Testis (tissue), 5 donors: Measurements from ENCODE around the gene LGALS4. TPM values are rescaled to one million over a fixed set of nuclear protein-coding genes. Genes with fewer than 3 reads are reported as not detected.
"Not testable (repeated sequence)": the region's sequence is repeated elsewhere in the genome, so short reads cannot be mapped to it uniquely, and the experiment has no call there.

ENCODE experiments used
- DNase-seq: peaks from one replicate; pipeline ENCODE4 v3.0.0-alpha.2; 2019
- H3K27ac ChIP-seq, 2 donors: fragments of 200-600 bp; sonication (generic); one replicate each; pipeline ENCODE4 v1.5.1; 2019
- H3K27me3 ChIP-seq: fragments of 200-600 bp; sonication (generic); one replicate; pipeline ENCODE4 v1.5.1; 2019
- H3K36me3 ChIP-seq: fragments of 200-600 bp; sonication (generic); one replicate; pipeline ENCODE4 v1.5.1; 2017; ENCODE audit warnings: low read depth; ENCODE audit errors: missing control alignments
- H3K4me1 ChIP-seq: fragments of 200-600 bp; sonication (generic); one replicate; pipeline ENCODE4 v1.5.1; 2019
- H3K4me3 ChIP-seq, 2 donors: fragments of 200-600 bp; sonication (generic); one replicate each; pipeline ENCODE4 v1.5.1; 2017 to 2019
- H3K9me3 ChIP-seq: fragments of 200-600 bp; sonication (generic); one replicate; pipeline ENCODE4 v1.5.1; 2017
- CTCF ChIP-seq, 3 experiments: fragments of 450-650 bp in 2 of 3; fragments of 200-600 bp in 1 of 3; sonication (generic) in 1 of 3; IDR thresholded peaks; one replicate each; pipeline ENCODE4 v1.5.1; 2016 to 2019; ENCODE audit warnings: antibody characterized with exemption in 3 of 3, mild to moderate bottlenecking in 2 of 3, moderate library complexity in 1 of 3
- POLR2A ChIP-seq: fragments of 450-650 bp; IDR thresholded peaks from one replicate; pipeline ENCODE4 v1.6.1; 2017; ENCODE audit warnings: antibody characterized with exemption, mild to moderate bottlenecking, moderate library complexity
- WGBS, 2 donors: methylation state at CpG; one replicate each; pipeline ENCODE4 v1.1.5; 2018; 5-methylcytosine and 5-hydroxymethylcytosine counted together
- intact Hi-C: fragments of 100-400 bp; cut with DNase I; formaldehyde crosslinking; loops from one replicate; pipeline ENCODE4 v1.15.1; 2023; ENCODE audit warnings: low total_unique reads
- long read RNA-seq, 2 donors: transcript quantifications; one replicate each; lab custom pipeline, GENCODE V29; 2026
- polyA plus RNA-seq: library from polyadenylated mRNA; stranded (reverse); fragments of 350-450 nt; fragmentation: Illumina TruSeq; extraction: RNeasy Lipid Tissue Mini Kit (QIAGEN cat#74804); gene quantifications from one replicate; pipeline ENCODE4 v1.2.3, GENCODE V29; 2014; ENCODE audit warnings: low read depth, low replicate concordance; ENCODE audit not compliant: insufficient read depth
- total RNA-seq, 2 donors: library from RNA; depleted of rRNA; stranded (reverse); fragments of >200 nt; gene quantifications; one replicate each; pipeline ENCODE4 v1.2.3, GENCODE V29; 2016

LGALS4 gene
- 1 to 10 TPM; 1.6 to 1.9 TPM for total RNA-seq
- 1.6 TPM for polyA plus RNA-seq
- long read RNA-seq, donor 1, result 0 reads
- long read RNA-seq, donor 2, result 0 reads

- Histone ChIP-seq H3K36me3 (no peaks in the 10 kb centered on the region), H3K27ac (no peak within 1 kb of the TSS), H3K4me3 (no peak within 1 kb of the TSS), H3K27me3 (no peaks in the 10 kb centered on the region), H3K4me1 (peaks cover 5% of the 10 kb centered on the region), H3K9me3 (no peaks in the 10 kb centered on the region)
- 85 to 87% methylated on average over 9 to 15 of the region's 15 CpGs for WGBS, 2 donors
- intact Hi-C loops, result no loop called here
- no peak for DNase-seq
- no peak for TF ChIP-seq CTCF (IDR thresholded peaks at IDR 0.05)
- no peak for TF ChIP-seq POLR2A
Measured at GRCh38 chr19:38812841-38813320, at the start of gene LGALS4. Gene LGALS4 (minus strand): TSS chr19:38812945. CDS start chr19:38812886, 59 bp downstream.

- no peak for DNase-seq
- Histone ChIP-seq H3K4me1 (peaks cover 4% of the 10 kb centered on the region), H3K36me3 (no peaks in the 10 kb centered on the region), H3K27me3 (no peaks in the 10 kb centered on the region), H3K27ac (no peak overlapping the region), H3K9me3 (no peaks in the 10 kb centered on the region), H3K4me3 (no peak overlapping the region)
- TF ChIP-seq POLR2A (no peak), CTCF (IDR thresholded peaks at IDR 0.05) (no peak)
- intact Hi-C loops, result no loop called here
- WGBS, 2 donors, result 92 to 94% methylated on average over 3 of the region's 3 CpGs
Measured at GRCh38 chr19:38861368-38861767, 48.6 kb upstream of the LGALS4 start.

GRCh38 chr19:38859631-38860204, 47.0 kb upstream of the LGALS4 start:
- H3K9me3 ChIP-seq, H3K36me3 ChIP-seq, H3K4me1 ChIP-seq, intact Hi-C loops, H3K27me3 ChIP-seq, DNase-seq, H3K4me3 ChIP-seq, H3K27ac ChIP-seq: not testable (repeated sequence)
- WGBS, 2 donors, result 48 to 61% methylated on average over 21 of the region's 21 CpGs

- no peaks in the 10 kb centered on the region for H3K27me3 ChIP-seq
- 65 to 71% methylated on average over 3 of the region's 3 CpGs for WGBS, 2 donors
- DNase-seq, result no peak
Measured at GRCh38 chr19:38856813-38857212, 44.1 kb upstream of the LGALS4 start.

GRCh38 chr19:38855751-38856150, 43.0 kb upstream of the LGALS4 start:
- intact Hi-C loops, DNase-seq, H3K27ac ChIP-seq, H3K36me3 ChIP-seq, H3K27me3 ChIP-seq, H3K9me3 ChIP-seq: not testable (repeated sequence)
- Histone ChIP-seq H3K4me3 (peak overlapping the region; percentile 26 to 36), H3K4me1 (peaks cover 15% of the 10 kb centered on the region)
- 72% methylated on average over 31 of the region's 37 CpGs; no CpG with 5 or more reads in 1 of the 2 donors for WGBS, 2 donors

More at GRCh38 chr19:38856813-38857212, 44.1 kb upstream of the LGALS4 start:
- no peak overlapping the region for H3K4me3 ChIP-seq
- H3K4me1 ChIP-seq, result peaks cover 10% of the 10 kb centered on the region
- TF ChIP-seq CTCF (IDR thresholded peaks at IDR 0.05) (no peak), POLR2A (no peak)
- intact Hi-C loops, result no loop called here
- no peak overlapping the region for H3K27ac ChIP-seq
- no peaks in the 10 kb centered on the region for H3K36me3 ChIP-seq
- H3K9me3 ChIP-seq, result no peaks in the 10 kb centered on the region

- H3K27me3 ChIP-seq, H3K27ac ChIP-seq, intact Hi-C loops, DNase-seq, H3K4me3 ChIP-seq, H3K9me3 ChIP-seq, H3K36me3 ChIP-seq: not testable (repeated sequence)
- H3K4me1 ChIP-seq, result peaks cover 14% of the 10 kb centered on the region
- WGBS, 2 donors, result 59 to 67% methylated on average over 3 of the region's 3 CpGs
Measured at GRCh38 chr19:38854961-38855360, 42.2 kb upstream of the LGALS4 start.
